H1 (cell line): ENCODE results near the gene NOD2. TPM values are rescaled to one million over a fixed set of nuclear protein-coding genes. Genes with fewer than 3 reads are reported as not detected.

Source experiments
- CTCF ChIA-PET: fragments of 300-600 bp; sonication (Branson Sonifier 250); formaldehyde crosslinking; loops from one replicate; lab custom pipeline; 2021; ENCODE audit not compliant: partially characterized antibody; lab: Charles Lee
- POLR2A ChIA-PET: fragments of 300-600 bp; sonication (Branson Sonifier 250); formaldehyde crosslinking; loops from one replicate; lab custom pipeline; 2021; ENCODE audit warnings: inconsistent platforms; ENCODE audit not compliant: partially characterized antibody; lab: Charles Lee
- DNase-seq, 2 experiments: peaks; one replicate each; pipeline versions ENCODE4 v3.0.0 to v3.0.0-alpha.2; 2010 to 2022; ENCODE audit warnings: low spot score in 2 of 2, low read depth in 1 of 2, mixed read lengths in 1 of 2
- FAIRE-seq: peaks from 2 replicates; lab custom pipeline; 2011; peaks lifted over from hg19 to GRCh38; lab: Jason Lieb, UNC
- H2AFZ ChIP-seq: 2 replicates; pipeline ENCODE4 v1.8.1; 2012; ENCODE audit warnings: low read length, inconsistent platforms
- H2AK5ac ChIP-seq: 2 replicates; pipeline ENCODE4 v1.6.1; 2013; ENCODE audit warnings: low read depth, low read length
- H2BK120ac ChIP-seq: replicated peaks from 2 replicates; pipeline ENCODE3; 2013; ENCODE audit warnings: low read depth, low read length, inconsistent platforms
- H2BK12ac ChIP-seq: 2 replicates; pipeline ENCODE4 v1.6.1; 2013; ENCODE audit warnings: low read depth, low read length
- H2BK15ac ChIP-seq: 2 replicates; pipeline ENCODE4 v1.6.1; 2013; ENCODE audit warnings: low read length
- H2BK20ac ChIP-seq: 2 replicates; pipeline ENCODE4 v1.6.1; 2013; ENCODE audit warnings: low read length
- H2BK5ac ChIP-seq: 2 replicates; pipeline ENCODE4 v1.6.1; 2013; ENCODE audit warnings: low read depth, low read length
- H3K14ac ChIP-seq: 2 replicates; pipeline ENCODE4 v1.6.1; 2013; ENCODE audit warnings: inconsistent platforms; ENCODE audit not compliant: insufficient read length
- H3K18ac ChIP-seq: 2 replicates; pipeline ENCODE4 v1.6.1; 2013; ENCODE audit warnings: low read length; ENCODE audit errors: extremely low read depth
- H3K23ac ChIP-seq: 2 replicates; pipeline ENCODE4 v1.6.1; 2013; ENCODE audit warnings: inconsistent platforms; ENCODE audit not compliant: insufficient read length
- H3K23me2 ChIP-seq: 2 replicates; pipeline ENCODE4 v1.6.1; 2013; ENCODE audit warnings: low read depth, low read length
- H3K27ac ChIP-seq: 2 replicates; pipeline ENCODE4 v1.6.1; 2011; ENCODE audit warnings: low read depth, low read length, inconsistent platforms
- H3K27me3 ChIP-seq, 4 experiments: replicated peaks in 1 of 4; 1 replicate in 1 of 4; 2 replicates in 3 of 4; pipeline versions ENCODE4 v1.6.1 to v1.8.1; 2011 to 2013; ENCODE audit warnings: low read length in 3 of 4, mild to moderate bottlenecking in 3 of 4, inconsistent platforms in 2 of 4, mixed read lengths in 2 of 4, moderate library complexity in 1 of 4; ENCODE audit not compliant: control insufficient read depth in 3 of 4, insufficient read depth in 3 of 4; ENCODE audit errors: extremely low read depth in 1 of 4
- H3K36me3 ChIP-seq, 4 experiments: 2 replicates each; pipeline versions ENCODE4 v1.6.1 to v1.8.1; 2011 to 2013; ENCODE audit warnings: mild to moderate bottlenecking in 4 of 4, low read length in 3 of 4, moderate library complexity in 2 of 4, control low read depth in 1 of 4, inconsistent platforms in 1 of 4; ENCODE audit not compliant: insufficient read depth in 4 of 4, control insufficient read depth in 2 of 4
- H3K4ac ChIP-seq: replicated peaks from 2 replicates; pipeline ENCODE3; 2013; ENCODE audit warnings: low read length, low read depth, mixed read lengths, inconsistent platforms; ENCODE audit not compliant: insufficient read length
- H3K4me1 ChIP-seq, 4 experiments: replicated peaks in 1 of 4; 1 replicate in 1 of 4; 2 replicates in 3 of 4; pipeline versions ENCODE4 v1.6.1 to v1.8.1; 2011 to 2013; ENCODE audit warnings: low read length in 3 of 4, inconsistent platforms in 2 of 4, mixed read lengths in 1 of 4; ENCODE audit not compliant: insufficient read depth in 4 of 4, control insufficient read depth in 3 of 4
- H3K4me2 ChIP-seq, 2 experiments: 2 replicates each; pipeline versions ENCODE4 v1.6.1 to v1.8.1; 2011 to 2013; ENCODE audit warnings: low read depth in 2 of 2, low read length in 2 of 2, control low read depth in 1 of 2, inconsistent platforms in 1 of 2, mild to moderate bottlenecking in 1 of 2; ENCODE audit not compliant: insufficient read depth in 1 of 2
- H3K4me3 ChIP-seq, 4 experiments: fragments of 200-600, 300-600 bp in 1 of 4; sonication (generic), shearing (Covaris generic), sonication (Bioruptor Twin) in 1 of 4; 2 replicates each; pipeline versions ENCODE4 v1.5.1 to v1.8.1; 2011 to 2016; ENCODE audit warnings: low read length in 4 of 4, low read depth in 3 of 4, control low read depth in 2 of 4, inconsistent platforms in 2 of 4, mild to moderate bottlenecking in 2 of 4, mixed read lengths in 1 of 4, moderate library complexity in 1 of 4; ENCODE audit not compliant: insufficient read depth in 2 of 4; ENCODE audit errors: extremely low read depth in 1 of 4
- H3K56ac ChIP-seq: replicated peaks from 2 replicates; pipeline ENCODE3; 2013; ENCODE audit warnings: low read depth, mild to moderate bottlenecking, mixed read lengths, low read length, inconsistent platforms; ENCODE audit not compliant: insufficient read length
- H3K79me1 ChIP-seq: 2 replicates; pipeline ENCODE4 v1.6.1; 2013; ENCODE audit warnings: low read depth, low read length, control low read depth
- H3K79me2 ChIP-seq, 2 experiments: 2 replicates each; pipeline versions ENCODE4 v1.6.1 to v1.8.1; 2012 to 2013; ENCODE audit warnings: low read length in 2 of 2, mild to moderate bottlenecking in 2 of 2, inconsistent platforms in 1 of 2; ENCODE audit not compliant: insufficient read depth in 2 of 2, control insufficient read depth in 1 of 2
- H3K9ac ChIP-seq, 4 experiments: replicated peaks in 1 of 4; 1 replicate in 1 of 4; 2 replicates in 3 of 4; pipeline versions ENCODE4 v1.6.1 to v1.8.1; 2011 to 2013; ENCODE audit warnings: low read depth in 3 of 4, low read length in 3 of 4, control low read depth in 2 of 4, mild to moderate bottlenecking in 2 of 4, moderate library complexity in 2 of 4, inconsistent platforms in 1 of 4; ENCODE audit errors: extremely low read depth in 1 of 4
- H3K9me3 ChIP-seq, 2 experiments: 2 replicates each; pipeline versions ENCODE4 v1.6.1 to v1.8.1; 2012 to 2013; ENCODE audit warnings: mild to moderate bottlenecking in 2 of 2, moderate library complexity in 2 of 2, control low read depth in 1 of 2, inconsistent platforms in 1 of 2, low read depth in 1 of 2, low read length in 1 of 2, mixed read lengths in 1 of 2; ENCODE audit not compliant: insufficient read depth in 2 of 2
- H4K20me1 ChIP-seq, 2 experiments: replicated peaks in 1 of 2; 2 replicates each; pipeline versions ENCODE3 to v1.8.1; 2011 to 2013; ENCODE audit warnings: inconsistent platforms in 2 of 2, low read length in 2 of 2, mild to moderate bottlenecking in 1 of 2; ENCODE audit not compliant: insufficient read depth in 2 of 2, control insufficient read depth in 1 of 2
- H4K5ac ChIP-seq: 2 replicates; pipeline ENCODE4 v1.6.1; 2013; ENCODE audit warnings: low read length, low read depth, mixed read lengths, inconsistent platforms; ENCODE audit not compliant: insufficient read length
- H4K8ac ChIP-seq: 2 replicates; pipeline ENCODE4 v1.8.0; 2013; ENCODE audit warnings: mild to moderate bottlenecking, moderate library complexity, low read length, inconsistent platforms; ENCODE audit not compliant: insufficient read depth; ENCODE audit errors: extremely low read depth
- H4K91ac ChIP-seq: replicated peaks from 2 replicates; pipeline ENCODE3; 2013; ENCODE audit warnings: low read length, mixed read lengths, inconsistent platforms; ENCODE audit not compliant: insufficient read length
- ATF2 ChIP-seq: IDR thresholded peaks from 2 replicates; pipeline ENCODE4 v1.6.1; 2012; ENCODE audit warnings: low read length, inconsistent platforms
- GABPA ChIP-seq: IDR thresholded peaks from 2 replicates; pipeline ENCODE4 v1.6.1; 2011; ENCODE audit warnings: mild to moderate bottlenecking, low read length, moderate library complexity, borderline replicate concordance; ENCODE audit not compliant: insufficient read depth
- RNF2 ChIP-seq: fragments of 200-900, 300-1000 bp; sonication (generic); IDR thresholded peaks from 2 replicates; pipeline ENCODE4 v1.7.1; 2016; ENCODE audit warnings: borderline replicate concordance, low read depth, mild to moderate bottlenecking, antibody characterized with exemption, low read length; ENCODE audit not compliant: poor library complexity, severe bottlenecking; ENCODE audit errors: missing control alignments
- TBP ChIP-seq: IDR thresholded peaks from 2 replicates; pipeline ENCODE4 v1.6.1; 2011; ENCODE audit warnings: low read depth, low read length, improper control_type of control experiment
- ZNF274 ChIP-seq: IDR thresholded peaks from 2 replicates; pipeline ENCODE4 v1.7.0; 2012; ENCODE audit warnings: low read length, borderline replicate concordance; ENCODE audit errors: extremely low read depth
- WGBS, 2 experiments: shearing (Covaris generic) in 1 of 2; methylation state at CpG; one replicate each; pipeline versions ENCODE4 v1.1.6 to v1.1.7; 2013 to 2015; ENCODE audit warnings: low lambda C conversion rate in 2 of 2, mixed read lengths in 2 of 2, inconsistent platforms in 1 of 2, low coverage in 1 of 2, missing lambda C conversion rate in 1 of 2; ENCODE audit not compliant: insufficient replicate concordance in 2 of 2, insufficient coverage in 1 of 2, insufficient read length in 1 of 2; ENCODE audit errors: extremely low coverage in 1 of 2, missing lambda C conversion rate in 1 of 2; 5-methylcytosine and 5-hydroxymethylcytosine counted together
- polyA plus RNA-seq, 7 experiments: library from polyadenylated mRNA; depleted of rRNA in 3 of 7; stranded (reverse) in 5 of 7; unstranded in 2 of 7; fragments of >200 nt in 5 of 7; fragments of 200-250 nt in 2 of 7; gene quantifications; 1 replicate in 5 of 7; 2 replicates in 1 of 7; 4 replicates in 1 of 7; pipeline versions ENCODE4 v1.2.1 to v1.2.3, GENCODE V29; 2011 to 2013; ENCODE audit warnings: missing spikeins in 2 of 7, mixed read lengths in 2 of 7
- total RNA-seq: library from RNA; stranded (reverse); fragmentation: NEBNext Ultra II Directional; extraction: Animal tissue kit (Norgen Biotek cat#: 25700); gene quantifications from 2 replicates; pipeline ENCODE4 v1.2.1, GENCODE V29; 2021

Gene NOD2
- total and polyA plus RNA-seq, 2 of the 8 experiments (the other 6 are each of a cell fraction or from before 2014, with no cell fraction given), result 0.37 to 0.42 TPM

GRCh38 chr16:50762241-50762640 lies 68.8 kb downstream of the NOD2 start:
- Histone ChIP-seq H3K9me3 (peaks cover 0 to 4% of the 10 kb centered on the region in 2 experiments; a peak in 2 of 4 replicates), H3K14ac (no peak overlapping the region), H2AK5ac (no peak overlapping the region), H3K4ac (no peak overlapping the region), H3K79me2 (no peaks in the 10 kb centered on the region), H3K4me3 (no peak overlapping the region), H2BK15ac (no peak overlapping the region), H2AFZ (no peak overlapping the region), H2BK120ac (no peak overlapping the region), H4K20me1 (no peaks in the 10 kb centered on the region), H2BK12ac (no peak overlapping the region), H3K18ac (no peak overlapping the region), H3K9ac (no peak overlapping the region), H4K91ac (no peak overlapping the region), H3K27me3 (no peaks in the 10 kb centered on the region), H3K23me2 (no peaks in the 10 kb centered on the region), H3K36me3 (no peaks in the 10 kb centered on the region; a peak in 1 of 8 replicates), H2BK5ac (no peak overlapping the region), H3K56ac (no peak overlapping the region), H3K4me2 (no peak overlapping the region), H3K79me1 (no peaks in the 10 kb centered on the region), H3K27ac (no peak overlapping the region), H4K8ac (no peak overlapping the region), H4K5ac (no peak overlapping the region), H3K4me1 (no peaks in the 10 kb centered on the region), H3K23ac (no peak overlapping the region), H2BK20ac (no peak overlapping the region)
- TF ChIP-seq ATF2 (no peak), ZNF274 (no peak), TBP (no peak), GABPA (no peak), RNF2 (no peak)
- WGBS, 2 experiments, result 80% methylated on average over 3 of the region's 3 CpGs; no CpG with 5 or more reads in 1 of the 2 experiments
- no peak for DNase-seq
- no peak for FAIRE-seq
- POLR2A ChIA-PET, result no interaction called here
- CTCF ChIA-PET, result interaction anchor here (0.9 kb wide), 1 partner anchor 44 kb away, joined by 3 read pairs; no protein-coding TSS in a partner anchor
